Measurements from ENCODE around the gene AOAH.

- TF ChIP-seq TAF1 (IDR thresholded peaks at IDR 0.05; ENCODE audit: low read depth) (no peak), ZBTB7A (IDR thresholded peaks at IDR 0.05; ENCODE audit: low read depth) (no peak), EP300 (IDR thresholded peaks at IDR 0.05; ENCODE audit: borderline replicate concordance) (no peak), RAD21 (IDR thresholded peaks at IDR 0.05; ENCODE audit: low read depth) (no peak), TEAD4 (IDR thresholded peaks at IDR 0.05) (no peak), MAX (IDR thresholded peaks at IDR 0.05) (no peak)
Observed at GRCh38 chr7:36750451-36750850, 26.2 kb upstream of the AOAH start.

Data from Ishikawa (cell line).